Frontal cortex (tissue), 4 donors: ENCODE results near the gene NAP1L4. TPM values are rescaled to one million over a fixed set of nuclear protein-coding genes. Genes with fewer than 3 reads are reported as not detected.
A peak's percentile ranks its signal among the peaks of the same experiment; 100 is the strongest.

Experiments
- DNase-seq, 2 donors: peaks; one replicate each; pipeline ENCODE4 v3.0.0; 2012; ENCODE audit warnings: low spot score in 2 of 2
- FAIRE-seq: peaks from 2 replicates; lab custom pipeline; 2012; peaks lifted over from hg19 to GRCh38; lab: Jason Lieb, UNC
- total RNA-seq: library from RNA; depleted of rRNA; stranded (reverse); fragments of >200 nt; gene quantifications from one replicate; pipeline ENCODE4 v1.2.3, GENCODE V29; 2014
- donor health status: control.
- donor health status: control.
- donor health status: control.

The NAP1L4 gene
- total RNA-seq, 1 donor from 2014 or later, result 245 TPM

- FAIRE-seq (no peak), DNase-seq (peak; percentile 67 to 80)
Observed at GRCh38 chr11:2928605-2929530, 63.3 kb downstream of the NAP1L4 start, which contains the start of gene PHLDA2. PHLDA2 (minus strand) TSS chr11:2929420; CDS start chr11:2929364, 56 bp downstream.

- DNase-seq, result peak; percentile 27 to 33
- FAIRE-seq, result no peak
Observed at GRCh38 chr11:2927851-2928604, 64.1 kb downstream of the NAP1L4 start.

GRCh38 chr11:2927121-2927800, 64.9 kb downstream of the NAP1L4 start:
- FAIRE-seq (no peak), DNase-seq (peak in 1 of 2 donors; percentile 16)

- FAIRE-seq (no peak), DNase-seq (no peak)
Observed at GRCh38 chr11:2926611-2927051, 65.5 kb downstream of the NAP1L4 start.

GRCh38 chr11:2924821-2925675, 67.1 kb downstream of the NAP1L4 start:
- no peak for DNase-seq
- FAIRE-seq, result no peak

GRCh38 chr11:2924381-2924780, 67.7 kb downstream of the NAP1L4 start:
- no peak for DNase-seq
- FAIRE-seq, result no peak

GRCh38 chr11:2923446-2924375, 68.4 kb downstream of the NAP1L4 start:
- no peak for FAIRE-seq
- DNase-seq, result no peak

- DNase-seq, result no peak
- no peak for FAIRE-seq
Observed at GRCh38 chr11:2922655-2923054, 69.5 kb downstream of the NAP1L4 start.

GRCh38 chr11:2921742-2922493, 70.2 kb downstream of the NAP1L4 start:
- DNase-seq (no peak), FAIRE-seq (no peak)

GRCh38 chr11:2921261-2921660, 70.9 kb downstream of the NAP1L4 start:
- no peak for FAIRE-seq

GRCh38 chr11:2920343-2920742, 71.8 kb downstream of the NAP1L4 start:
- DNase-seq (no peak), FAIRE-seq (no peak)

More at GRCh38 chr11:2921261-2921660, 70.9 kb downstream of the NAP1L4 start:
- no peak for DNase-seq

GRCh38 chr11:2919837-2920236, 72.3 kb downstream of the NAP1L4 start:
- DNase-seq, result no peak
- no peak for FAIRE-seq

GRCh38 chr11:2919188-2919587, 72.9 kb downstream of the NAP1L4 start:
- DNase-seq, result no peak
- FAIRE-seq, result no peak

GRCh38 chr11:2917842-2918490, 74.2 kb downstream of the NAP1L4 start:
- DNase-seq (no peak), FAIRE-seq (no peak)

GRCh38 chr11:2916892-2917645, 75.1 kb downstream of the NAP1L4 start:
- no peak for DNase-seq
- FAIRE-seq, result no peak
